K562 (cell line): ENCODE results near the gene CD244. TPM values are rescaled to one million over a fixed set of nuclear protein-coding genes. Genes with fewer than 3 reads are reported as not detected.

ENCODE experiments used
- CTCF ChIP-seq, 3 experiments: IDR thresholded peaks in 2 of 3; conservative IDR thresholded peaks in 1 of 3; 2 replicates each; pipeline ENCODE4 v1.5.1; 2011 to 2012; ENCODE audit warnings: low read length in 3 of 3, mild to moderate bottlenecking in 3 of 3, control low read depth in 2 of 3, improper control_type of control experiment in 1 of 3, inconsistent platforms in 1 of 3, low read depth in 1 of 3, mixed read lengths in 1 of 3, moderate library complexity in 1 of 3; ENCODE audit not compliant: insufficient read depth in 2 of 3
- DEAF1 ChIP-seq: fragments of 450-650 bp; formaldehyde crosslinking; IDR thresholded peaks from 2 replicates; pipeline ENCODE4 v1.4.0; 2020; ENCODE audit warnings: mild to moderate bottlenecking, moderate library complexity
- L3MBTL2 ChIP-seq: fragments of 450-650 bp; IDR thresholded peaks from 2 replicates; pipeline ENCODE4 v1.6.1; 2016; ENCODE audit warnings: mild to moderate bottlenecking, moderate library complexity
- MAZ ChIP-seq, 2 experiments: fragments of 450-650 bp in 1 of 2; sonication (generic) in 1 of 2; formaldehyde crosslinking; IDR thresholded peaks in 1 of 2; conservative IDR thresholded peaks in 1 of 2; 2 replicates each; pipeline versions ENCODE4 v1.4.0 to v1.5.0; 2020; ENCODE audit warnings: mild to moderate bottlenecking in 1 of 2, missing genetic modification reagents in 1 of 2
- REST ChIP-seq, 2 experiments: fragments of 450-650 bp; formaldehyde crosslinking in 1 of 2; IDR thresholded peaks; 2 replicates each; pipeline versions ENCODE4 v1.4.0 to v1.6.1; 2014 to 2020; ENCODE audit warnings: mild to moderate bottlenecking in 2 of 2, borderline replicate concordance in 1 of 2, low read depth in 1 of 2
- ZBTB5 ChIP-seq: fragments of 450-650 bp; IDR thresholded peaks from 2 replicates; pipeline ENCODE4 v1.6.1; 2017; ENCODE audit warnings: antibody characterized with exemption
- polyA plus RNA-seq, 8 experiments: library from polyadenylated mRNA; depleted of rRNA in 4 of 8; stranded (reverse) in 5 of 8; unstranded in 3 of 8; fragments of >200 nt; fragmentation: Nextera tagmentation in 2 of 8; fragmentation: Illumina TruSeq in 1 of 8; extraction: Ambion mirVana in 2 of 8; extraction: Trizol in 1 of 8; gene quantifications; 2 replicates each; pipeline versions ENCODE4 v1.2.1 to v1.2.3, GENCODE V29; 2011 to 2014; ENCODE audit warnings: inconsistent platforms in 1 of 8, missing spikeins in 1 of 8
- total RNA-seq, 7 experiments: library from RNA; depleted of rRNA in 6 of 7; stranded (reverse); fragments of >200 nt in 6 of 7; fragmentation: Illumina TruSeq in 2 of 7; extraction: Trizol in 2 of 7; gene quantifications; 2 replicates each; pipeline versions ENCODE4 v1.2.1 to v1.2.3, GENCODE V29; 2011 to 2021; ENCODE audit warnings: low replicate concordance in 1 of 7

Gene CD244
- total and polyA plus RNA-seq, 9 of the 15 experiments (the other 6 are each of a cell fraction or from before 2014, with no cell fraction given), result not detected

- TF ChIP-seq L3MBTL2 (peak; percentile 43; the same call in 1 of the 2 replicates), CTCF (IDR thresholded peaks at IDR 0.05 in 2 of 3, conservative IDR thresholded peaks at IDR 0.05 in 1 of 3; ENCODE audit: insufficient read depth in 2 of 3, low read depth in 1 of 3, low read length in 3 of 3) (peak; percentile 76 to 81 (median 81)), MAZ (CRISPR knock-in tag; conservative IDR thresholded peaks at IDR 0.05 in 1 of 2, IDR thresholded peaks at IDR 0.05 in 1 of 2) (peak in 1 of 2 experiments; percentile 43; a peak in 1 of 4 replicates), REST (IDR thresholded peaks at IDR 0.05; ENCODE audit: borderline replicate concordance) (peak; percentile 40; the same call in 1 of the 2 replicates), REST (CRISPR knock-in tag; IDR thresholded peaks at IDR 0.05; ENCODE audit: low read depth) (no peak), ZBTB5 (no peak), DEAF1 (CRISPR knock-in tag) (peak; percentile 59; the same call in 1 of the 2 replicates)
Observed at GRCh38 chr1:160830321-160831153, 32.1 kb downstream of the CD244 start (continued).
